Immature natural killer cell (primary cell): ENCODE measurements around the gene ZNF485. TPM values are rescaled to one million over a fixed set of nuclear protein-coding genes. Genes with fewer than 3 reads are reported as not detected.
A peak's percentile ranks its signal among the peaks of the same experiment; 100 is the strongest.

Experiments used
- DNase-seq, 3 donors: peaks; one replicate each; pipeline ENCODE4 v3.0.0; 2022; ENCODE audit warnings: mixed read lengths in 1 of 3
- H3K27ac Mint-ChIP-seq, 6 donors: one replicate each; pipeline ENCODE4 v1.8.0; 2020; ENCODE audit warnings: mixed read lengths in 6 of 6, mild to moderate bottlenecking in 5 of 6, inconsistent platforms in 4 of 6, moderate library complexity in 3 of 6
- H3K27me3 Mint-ChIP-seq, 3 donors: one replicate each; pipeline ENCODE4 v1.8.0; 2020 to 2021; ENCODE audit warnings: low read depth in 3 of 3, mild to moderate bottlenecking in 3 of 3, mixed read lengths in 3 of 3, moderate library complexity in 3 of 3, inconsistent platforms in 1 of 3
- H3K36me3 Mint-ChIP-seq, 3 donors: one replicate each; pipeline ENCODE4 v1.8.0; 2020; ENCODE audit warnings: mixed read lengths in 3 of 3, inconsistent platforms in 2 of 3, mild to moderate bottlenecking in 2 of 3
- H3K4me1 Mint-ChIP-seq, 2 donors: one replicate each; pipeline ENCODE4 v1.8.0; 2020; ENCODE audit warnings: inconsistent platforms in 2 of 2, mild to moderate bottlenecking in 2 of 2, mixed read lengths in 2 of 2, moderate library complexity in 1 of 2
- H3K4me3 Mint-ChIP-seq, 5 donors: one replicate each; pipeline ENCODE4 v1.8.0; 2020; ENCODE audit warnings: mild to moderate bottlenecking in 5 of 5, mixed read lengths in 5 of 5, inconsistent platforms in 3 of 5, moderate library complexity in 3 of 5
- H3K9me3 Mint-ChIP-seq, 6 donors: one replicate each; pipeline ENCODE4 v1.8.0; 2020; ENCODE audit warnings: mild to moderate bottlenecking in 6 of 6, mixed read lengths in 6 of 6, inconsistent platforms in 4 of 6, moderate library complexity in 3 of 6
- polyA plus RNA-seq, 3 donors: library from polyadenylated mRNA; unstranded; fragments of 300-500 nt; fragmentation: Illumina TruSeq; gene quantifications; one replicate each; pipeline ENCODE4 v1.2.3, GENCODE V29; 2021

The ZNF485 gene
- 1 to 10 TPM in 2 of 3 donors, not detected in 1; 2.4 to 6.4 TPM for polyA plus RNA-seq

- peak within 1 kb of the TSS; percentile 64 to 90 (median 80) for H3K27ac Mint-ChIP-seq
- H3K27me3 Mint-ChIP-seq: peaks cover 0 to 6% (median 0%) of the 10 kb centered on the region in 3 donors
- H3K9me3 Mint-ChIP-seq: peaks cover 0 to 2% (median 0%) of the 10 kb centered on the region in 6 donors
- peaks cover 35 to 58% of the 10 kb centered on the region in 2 donors for H3K4me1 Mint-ChIP-seq
- H3K4me3 Mint-ChIP-seq: peak within 1 kb of the TSS; percentile 78 to 87 (median 86)
- DNase-seq: peak; percentile 63 to 69 (median 65)
- peaks cover 8 to 30% (median 28%) of the 10 kb centered on the region in 3 donors for H3K36me3 Mint-ChIP-seq
Observed at GRCh38 chr10:43606323-43607198, at the start of gene ZNF485. TSS of gene ZNF485 (plus strand) at chr10:43606438. CDS start at chr10:43607051, 613 bp downstream.

GRCh38 chr10:43557214-43557613 is 49.0 kb upstream of the ZNF485 start:
- Mint-ChIP-seq H3K27me3 (no peaks in the 10 kb centered on the region), H3K4me3 (no peak overlapping the region), H3K36me3 (peaks cover 43 to 61% (median 45%) of the 10 kb centered on the region in 3 donors), H3K9me3 (peaks cover 2 to 27% (median 20%) of the 10 kb centered on the region in 6 donors), H3K27ac (no peak overlapping the region), H3K4me1 (no peaks in the 10 kb centered on the region)
- DNase-seq: no peak

- Mint-ChIP-seq H3K9me3 (no peaks in the 10 kb centered on the region), H3K4me1 (peaks cover 28 to 41% of the 10 kb centered on the region in 2 donors), H3K4me3 (no peak overlapping the region), H3K27ac (peak overlapping the region in 2 of 6 donors; percentile 17 to 36), H3K36me3 (peaks cover 4 to 5% (median 5%) of the 10 kb centered on the region in 3 donors), H3K27me3 (peaks cover 4 to 9% (median 5%) of the 10 kb centered on the region in 3 donors)
- no peak for DNase-seq
Observed at GRCh38 chr10:43569681-43570080, 36.6 kb upstream of the ZNF485 start.

GRCh38 chr10:43570971-43571370 is 35.3 kb upstream of the ZNF485 start:
- Mint-ChIP-seq H3K9me3 (peaks cover 0 to 3% (median 2%) of the 10 kb centered on the region in 6 donors), H3K4me1 (peaks cover 41 to 54% of the 10 kb centered on the region in 2 donors)

GRCh38 chr10:43573250-43574000 is 32.8 kb upstream of the ZNF485 start:
- Mint-ChIP-seq H3K4me3 (peak overlapping the region; percentile 36 to 64 (median 57)), H3K36me3 (peaks cover 3 to 9% (median 4%) of the 10 kb centered on the region in 3 donors), H3K27ac (peak overlapping the region; percentile 83 to 97 (median 90)), H3K4me1 (peaks cover 58 to 75% of the 10 kb centered on the region in 2 donors), H3K9me3 (peaks cover 0 to 5% (median 2%) of the 10 kb centered on the region in 6 donors), H3K27me3 (peaks cover 11 to 13% (median 12%) of the 10 kb centered on the region in 3 donors)
- peak in 1 of 3 donors; percentile 11 for DNase-seq

More at GRCh38 chr10:43570971-43571370, 35.3 kb upstream of the ZNF485 start:
- peaks cover 5 to 7% (median 7%) of the 10 kb centered on the region in 3 donors for H3K36me3 Mint-ChIP-seq
- peak overlapping the region; percentile 36 to 63 (median 48) for H3K27ac Mint-ChIP-seq
- no peak for DNase-seq
- H3K27me3 Mint-ChIP-seq: peaks cover 10 to 12% (median 11%) of the 10 kb centered on the region in 3 donors
- no peak overlapping the region for H3K4me3 Mint-ChIP-seq

- Mint-ChIP-seq H3K27ac (peak within 1 kb of the TSS; percentile 91 to 98 (median 97)), H3K36me3 (peaks cover 3 to 9% (median 4%) of the 10 kb centered on the region in 3 donors), H3K27me3 (peaks cover 11 to 13% (median 12%) of the 10 kb centered on the region in 3 donors), H3K4me1 (peaks cover 58 to 75% of the 10 kb centered on the region in 2 donors), H3K4me3 (peak within 1 kb of the TSS; percentile 87 to 91 (median 89)), H3K9me3 (peaks cover 0 to 5% (median 2%) of the 10 kb centered on the region in 6 donors)
- peak; percentile 90 to 92 (median 92) for DNase-seq
Observed at GRCh38 chr10:43574001-43574892, 32.0 kb upstream of the ZNF485 start, which contains the start of gene ZNF239. TSS of gene ZNF239 (minus strand) at chr10:43574616. CDS start at chr10:43558079, 16,537 bp downstream.

- Mint-ChIP-seq H3K4me1 (peaks cover 58 to 75% of the 10 kb centered on the region in 2 donors), H3K27ac (peak overlapping the region; percentile 91 to 98 (median 97)), H3K27me3 (peaks cover 11 to 13% (median 12%) of the 10 kb centered on the region in 3 donors), H3K9me3 (peaks cover 0 to 5% (median 2%) of the 10 kb centered on the region in 6 donors), H3K36me3 (peaks cover 3 to 9% (median 4%) of the 10 kb centered on the region in 3 donors), H3K4me3 (peak overlapping the region; percentile 87 to 91 (median 89))
- DNase-seq: peak in 1 of 3 donors; percentile 19
Observed at GRCh38 chr10:43574906-43575305, 31.3 kb upstream of the ZNF485 start.

- H3K27me3 Mint-ChIP-seq: peaks cover 12 to 14% (median 13%) of the 10 kb centered on the region in 3 donors
- peaks cover 53 to 65% of the 10 kb centered on the region in 2 donors for H3K4me1 Mint-ChIP-seq
- peak; percentile 39 to 44 (median 41) for DNase-seq
- H3K36me3 Mint-ChIP-seq: peaks cover 3 to 4% (median 4%) of the 10 kb centered on the region in 3 donors
- peak overlapping the region; percentile 87 to 91 (median 89) for H3K4me3 Mint-ChIP-seq
- peaks cover 0 to 5% (median 3%) of the 10 kb centered on the region in 6 donors for H3K9me3 Mint-ChIP-seq
- peak overlapping the region; percentile 91 to 98 (median 97) for H3K27ac Mint-ChIP-seq
Observed at GRCh38 chr10:43576062-43576461, 30.2 kb upstream of the ZNF485 start.

GRCh38 chr10:43576580-43576979 is 29.7 kb upstream of the ZNF485 start:
- no peak for DNase-seq
- peak overlapping the region; percentile 61 to 91 (median 87) for H3K4me3 Mint-ChIP-seq
- peaks cover 0 to 5% (median 3%) of the 10 kb centered on the region in 6 donors for H3K9me3 Mint-ChIP-seq
- H3K4me1 Mint-ChIP-seq: peaks cover 48 to 61% of the 10 kb centered on the region in 2 donors
- H3K27me3 Mint-ChIP-seq: peaks cover 12 to 14% (median 13%) of the 10 kb centered on the region in 3 donors
- peaks cover 3 to 4% (median 4%) of the 10 kb centered on the region in 3 donors for H3K36me3 Mint-ChIP-seq
- peak overlapping the region; percentile 71 to 98 (median 87) for H3K27ac Mint-ChIP-seq

GRCh38 chr10:43584051-43584450 is 22.2 kb upstream of the ZNF485 start:
- peaks cover 18 to 23% of the 10 kb centered on the region in 2 donors for H3K4me1 Mint-ChIP-seq
- no peak overlapping the region for H3K27ac Mint-ChIP-seq
- no peak for DNase-seq
- peaks cover 0 to 2% (median 0%) of the 10 kb centered on the region in 6 donors for H3K9me3 Mint-ChIP-seq
- peaks cover 0 to 3% (median 0%) of the 10 kb centered on the region in 3 donors for H3K27me3 Mint-ChIP-seq
- H3K36me3 Mint-ChIP-seq: no peaks in the 10 kb centered on the region
- H3K4me3 Mint-ChIP-seq: no peak overlapping the region

- Mint-ChIP-seq H3K27ac (no peak overlapping the region), H3K27me3 (peaks cover 0 to 3% (median 0%) of the 10 kb centered on the region in 3 donors), H3K9me3 (peaks cover 0 to 2% (median 0%) of the 10 kb centered on the region in 6 donors), H3K4me3 (no peak overlapping the region), H3K36me3 (peaks cover 0 to 3% (median 0%) of the 10 kb centered on the region in 3 donors), H3K4me1 (peaks cover 18 to 23% of the 10 kb centered on the region in 2 donors)
- no peak for DNase-seq
Observed at GRCh38 chr10:43585046-43585445, 21.2 kb upstream of the ZNF485 start.
